ENCODE results near the gene SARNP. TPM values are rescaled to one million over a fixed set of nuclear protein-coding genes. Genes with fewer than 3 reads are reported as not detected.

The SARNP gene
- total and polyA plus RNA-seq, 2 donors (not counting 1 experiment from before 2014, with no cell fraction given): 88.5 to 183 TPM

- no peaks in the 10 kb centered on the region for H4K20me1 ChIP-seq (ENCODE audit: control insufficient read depth, extremely low read depth, insufficient read depth, low read length)
- H3K79me2 ChIP-seq (ENCODE audit: control insufficient read depth, insufficient read depth, low read length): peaks cover 1% of the 10 kb centered on the region
- H3K9ac ChIP-seq (ENCODE audit: insufficient read depth, low read length): no peak overlapping the region
- no peak overlapping the region for H3K27ac ChIP-seq (ENCODE audit: insufficient read depth, low read length)
- H3K4me3 ChIP-seq (replicated peaks in 1 of 4; ENCODE audit: control extremely low read depth in 1 of 4, insufficient read depth in 1 of 4, low read depth in 3 of 4, low read length in 4 of 4): no peak overlapping the region
- no peaks in the 10 kb centered on the region for H3K36me3 ChIP-seq (ENCODE audit: control insufficient read depth, insufficient read depth, low read length)
- no peaks in the 10 kb centered on the region for H3K4me1 ChIP-seq (ENCODE audit: control insufficient read depth, extremely low read depth, insufficient read depth, low read length)
- no peak overlapping the region for H3K4me2 ChIP-seq (ENCODE audit: extremely low read depth, insufficient read depth, low read length)
- no peaks in the 10 kb centered on the region for H3K27me3 ChIP-seq (ENCODE audit: control insufficient read depth, insufficient read depth, low read length)
- H3K9me3 ChIP-seq (ENCODE audit: control insufficient read depth, insufficient read depth, low read depth, low read length): no peaks in the 10 kb centered on the region
- H2AFZ ChIP-seq (ENCODE audit: low read length): no peak overlapping the region
- TF ChIP-seq EZH2 (IDR thresholded peaks at IDR 0.05; ENCODE audit: low read length, missing control alignments): no peak
- TF ChIP-seq, protein P1, sequence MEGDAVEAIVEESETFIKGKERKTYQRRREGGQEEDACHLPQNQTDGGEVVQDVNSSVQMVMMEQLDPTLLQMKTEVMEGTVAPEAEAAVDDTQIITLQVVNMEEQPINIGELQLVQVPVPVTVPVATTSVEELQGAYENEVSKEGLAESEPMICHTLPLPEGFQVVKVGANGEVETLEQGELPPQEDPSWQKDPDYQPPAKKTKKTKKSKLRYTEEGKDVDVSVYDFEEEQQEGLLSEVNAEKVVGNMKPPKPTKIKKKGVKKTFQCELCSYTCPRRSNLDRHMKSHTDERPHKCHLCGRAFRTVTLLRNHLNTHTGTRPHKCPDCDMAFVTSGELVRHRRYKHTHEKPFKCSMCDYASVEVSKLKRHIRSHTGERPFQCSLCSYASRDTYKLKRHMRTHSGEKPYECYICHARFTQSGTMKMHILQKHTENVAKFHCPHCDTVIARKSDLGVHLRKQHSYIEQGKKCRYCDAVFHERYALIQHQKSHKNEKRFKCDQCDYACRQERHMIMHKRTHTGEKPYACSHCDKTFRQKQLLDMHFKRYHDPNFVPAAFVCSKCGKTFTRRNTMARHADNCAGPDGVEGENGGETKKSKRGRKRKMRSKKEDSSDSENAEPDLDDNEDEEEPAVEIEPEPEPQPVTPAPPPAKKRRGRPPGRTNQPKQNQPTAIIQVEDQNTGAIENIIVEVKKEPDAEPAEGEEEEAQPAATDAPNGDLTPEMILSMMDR (conservative IDR thresholded peaks at IDR 0.05 in 1 of 2, IDR thresholded peaks at IDR 0.05 in 1 of 2; ENCODE audit: low read depth in 1 of 2, low read length in 2 of 2): no peak
- no peak for DNase-seq (ENCODE audit: low read depth in 2 of 2)
Measured at GRCh38 chr12:55767156-55767555, 50.4 kb downstream of the SARNP start.

DNA sequence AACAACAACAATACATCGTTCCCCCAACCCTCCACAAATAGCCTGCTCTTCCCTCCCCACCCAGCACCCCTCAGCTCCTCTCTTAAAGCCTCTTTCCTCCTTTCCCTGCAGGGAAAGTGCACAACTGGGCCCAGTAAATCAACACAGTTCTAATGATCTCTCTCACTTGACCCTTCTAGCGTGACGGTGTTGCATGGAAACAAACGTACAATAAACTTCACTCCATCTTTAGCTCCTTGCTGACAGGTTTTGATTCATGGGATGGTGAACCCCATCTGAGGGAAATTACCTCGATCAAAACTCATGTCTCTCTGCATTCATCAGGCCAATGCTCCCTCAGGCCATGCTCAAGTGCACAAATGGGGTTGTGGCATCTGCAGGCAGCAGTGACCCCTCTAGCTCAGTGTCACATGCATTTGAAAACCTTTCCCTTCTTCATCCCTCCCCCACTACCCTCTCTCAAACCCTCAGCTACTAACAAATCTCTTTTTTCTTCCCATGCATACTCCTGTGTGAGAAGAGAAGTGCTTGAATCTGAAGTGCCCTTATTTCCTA is 51.7 kb downstream of the SARNP start:
- H3K36me3 ChIP-seq (ENCODE audit: control insufficient read depth, insufficient read depth, low read length): no peaks in the 10 kb centered on the region
- TF ChIP-seq, protein P1 (conservative IDR thresholded peaks at IDR 0.05 in 1 of 2, IDR thresholded peaks at IDR 0.05 in 1 of 2; ENCODE audit: low read depth in 1 of 2, low read length in 2 of 2): no peak
- no peak for TF ChIP-seq EZH2 (IDR thresholded peaks at IDR 0.05; ENCODE audit: low read length, missing control alignments)
- peaks cover 1% of the 10 kb centered on the region for H3K79me2 ChIP-seq (ENCODE audit: control insufficient read depth, insufficient read depth, low read length)

GRCh38 chr12:55762646-55763045 is 54.9 kb downstream of the SARNP start:
- peaks cover 7% of the 10 kb centered on the region for H3K36me3 ChIP-seq (ENCODE audit: control insufficient read depth, insufficient read depth, low read length)
- no peaks in the 10 kb centered on the region for H3K4me1 ChIP-seq (ENCODE audit: control insufficient read depth, extremely low read depth, insufficient read depth, low read length)
- no peaks in the 10 kb centered on the region for H3K27me3 ChIP-seq (ENCODE audit: control insufficient read depth, insufficient read depth, low read length)
- no peaks in the 10 kb centered on the region for H4K20me1 ChIP-seq (ENCODE audit: control insufficient read depth, extremely low read depth, insufficient read depth, low read length)
- peaks cover 1% of the 10 kb centered on the region for H3K79me2 ChIP-seq (ENCODE audit: control insufficient read depth, insufficient read depth, low read length)
- H2AFZ ChIP-seq (ENCODE audit: low read length): no peak overlapping the region
- TF ChIP-seq EZH2 (IDR thresholded peaks at IDR 0.05; ENCODE audit: low read length, missing control alignments): no peak
- TF ChIP-seq, protein P1 (conservative IDR thresholded peaks at IDR 0.05 in 1 of 2, IDR thresholded peaks at IDR 0.05 in 1 of 2; ENCODE audit: low read depth in 1 of 2, low read length in 2 of 2): no peak
- no peak overlapping the region for H3K4me2 ChIP-seq (ENCODE audit: extremely low read depth, insufficient read depth, low read length)
- H3K4me3 ChIP-seq (replicated peaks in 1 of 4; ENCODE audit: control extremely low read depth in 1 of 4, insufficient read depth in 1 of 4, low read depth in 3 of 4, low read length in 4 of 4): no peak overlapping the region
- no peak for DNase-seq (ENCODE audit: low read depth in 2 of 2)
- H3K9ac ChIP-seq (ENCODE audit: insufficient read depth, low read length): no peak overlapping the region
- no peaks in the 10 kb centered on the region for H3K9me3 ChIP-seq (ENCODE audit: control insufficient read depth, insufficient read depth, low read depth, low read length)
- H3K27ac ChIP-seq (ENCODE audit: insufficient read depth, low read length): no peak overlapping the region

More for the DNA sequence above, 51.7 kb downstream of the SARNP start:
- Histone ChIP-seq H3K4me3 (replicated peaks in 1 of 4; ENCODE audit: control extremely low read depth in 1 of 4, insufficient read depth in 1 of 4, low read depth in 3 of 4, low read length in 4 of 4) (no peak overlapping the region), H3K9me3 (ENCODE audit: control insufficient read depth, insufficient read depth, low read depth, low read length) (no peaks in the 10 kb centered on the region), H3K27ac (ENCODE audit: insufficient read depth, low read length) (no peak overlapping the region), H3K4me2 (ENCODE audit: extremely low read depth, insufficient read depth, low read length) (no peak overlapping the region), H2AFZ (ENCODE audit: low read length) (no peak overlapping the region), H3K4me1 (ENCODE audit: control insufficient read depth, extremely low read depth, insufficient read depth, low read length) (no peaks in the 10 kb centered on the region), H3K9ac (ENCODE audit: insufficient read depth, low read length) (no peak overlapping the region), H4K20me1 (ENCODE audit: control insufficient read depth, extremely low read depth, insufficient read depth, low read length) (no peaks in the 10 kb centered on the region), H3K27me3 (ENCODE audit: control insufficient read depth, insufficient read depth, low read length) (no peaks in the 10 kb centered on the region)
- no peak for DNase-seq (ENCODE audit: low read depth in 2 of 2)
